Activated CD8-positive, alpha-beta memory T cell treated with anti-CD3 and anti-CD28 coated beads, Interleukin-2, amount 10 ng/mL, durations not matched to agents 7 days and 5 days (primary cell): ENCODE measurements around the gene FGFRL1. TPM values are rescaled to one million over a fixed set of nuclear protein-coding genes. Genes with fewer than 3 reads are reported as not detected.
A peak's percentile ranks its signal among the peaks of the same experiment; 100 is the strongest.
"Not testable (repeated sequence)": the region's sequence is repeated elsewhere in the genome, so short reads cannot be mapped to it uniquely, and the experiment has no call there.

ENCODE experiments used
- ATAC-seq: fragments of 150-1000 bp; cut with Tn5 transposase; one replicate; pipeline ENCODE4 v1.10.0; 2021; ENCODE audit warnings: moderate library complexity
- CTCF ChIA-PET: fragments of 350-600 bp; sonication (Branson Sonifier 250); formaldehyde crosslinking; loops from one replicate; lab custom pipeline; 2021; ENCODE audit warnings: antibody characterized with exemption; lab: Charles Lee
- DNase-seq: peaks from one replicate; pipeline ENCODE4 v3.0.0-alpha.2; 2020
- H3K27ac Mint-ChIP-seq: one replicate; pipeline ENCODE4 v1.8.0; 2021; ENCODE audit warnings: mild to moderate bottlenecking, mixed read lengths
- H3K27me3 Mint-ChIP-seq: one replicate; pipeline ENCODE4 v1.8.0; 2021; ENCODE audit warnings: mixed read lengths
- H3K36me3 Mint-ChIP-seq: one replicate; pipeline ENCODE4 v1.8.0; 2021; ENCODE audit warnings: mild to moderate bottlenecking, mixed read lengths
- H3K4me1 Mint-ChIP-seq: one replicate; pipeline ENCODE4 v1.8.0; 2021; ENCODE audit warnings: mixed read lengths
- H3K4me3 Mint-ChIP-seq: one replicate; pipeline ENCODE4 v1.8.0; 2021; ENCODE audit warnings: mild to moderate bottlenecking, moderate library complexity, mixed read lengths
- H3K9me3 Mint-ChIP-seq: one replicate; pipeline ENCODE4 v1.8.0; 2022; ENCODE audit warnings: low read depth, mixed read lengths
- total RNA-seq, 2 experiments: library from RNA; stranded (reverse); gene quantifications; one replicate each; pipeline ENCODE4 v1.2.3, GENCODE V29; 2021

FGFRL1 gene
- total RNA-seq, 2 experiments from 2014 or later: 8.4 to 9.3 TPM

GRCh38 chr4:1043651-1044468 lies 32.4 kb downstream of the FGFRL1 start:
- peaks cover 9% of the 10 kb centered on the region for H3K27me3 Mint-ChIP-seq
- H3K4me3 Mint-ChIP-seq: no peak overlapping the region
- DNase-seq (no peak), ATAC-seq (no peak)
- peaks cover 2% of the 10 kb centered on the region for H3K36me3 Mint-ChIP-seq
- H3K27ac Mint-ChIP-seq: no peak overlapping the region
- H3K9me3 Mint-ChIP-seq: no peaks in the 10 kb centered on the region
- H3K4me1 Mint-ChIP-seq: no peaks in the 10 kb centered on the region
- CTCF ChIA-PET: no interaction called here

DNA sequence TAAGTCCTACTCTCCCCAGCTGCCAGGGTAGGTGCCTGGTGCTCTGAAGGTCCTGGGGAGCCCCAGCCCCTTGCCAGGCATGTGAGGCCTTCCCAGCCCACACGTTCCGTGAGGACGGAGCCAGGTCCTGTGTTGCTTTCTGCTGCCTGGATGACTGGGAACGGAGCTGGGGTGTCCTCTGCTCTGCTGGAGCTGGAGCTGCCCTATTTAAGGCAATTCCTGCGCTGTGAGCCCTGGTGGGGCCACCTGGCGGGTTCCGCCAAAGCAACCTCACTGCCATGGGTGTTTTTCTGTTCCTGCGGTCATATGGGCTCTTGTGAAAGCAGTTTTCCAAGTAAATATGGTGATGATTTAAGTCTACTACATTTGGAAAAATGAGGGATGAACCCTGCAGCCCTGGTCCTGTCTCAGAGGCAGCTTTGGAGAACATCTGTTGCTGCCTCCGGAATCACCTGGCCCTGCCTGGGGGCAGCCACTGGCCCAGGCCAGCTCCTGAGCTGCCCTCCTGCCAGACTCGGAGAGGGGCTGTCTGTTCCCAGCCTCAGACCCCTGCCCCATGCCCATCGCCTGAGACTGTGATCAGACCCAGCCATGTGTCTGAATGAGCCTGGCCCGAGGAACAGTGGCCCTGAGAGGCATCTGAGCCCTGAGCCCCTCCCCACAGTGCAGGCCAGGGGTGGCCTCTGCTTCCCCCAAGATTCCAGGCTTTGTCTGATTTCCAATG lies 33.2 kb downstream of the FGFRL1 start:
- ATAC-seq: no peak
- H3K27me3 Mint-ChIP-seq: peaks cover 9% of the 10 kb centered on the region
- no peak overlapping the region for H3K27ac Mint-ChIP-seq
- no peak for DNase-seq
- peaks cover 2% of the 10 kb centered on the region for H3K36me3 Mint-ChIP-seq
- no peaks in the 10 kb centered on the region for H3K4me1 Mint-ChIP-seq
- H3K9me3 Mint-ChIP-seq: no peaks in the 10 kb centered on the region
- no peak overlapping the region for H3K4me3 Mint-ChIP-seq
- CTCF ChIA-PET: no interaction called here

DNA sequence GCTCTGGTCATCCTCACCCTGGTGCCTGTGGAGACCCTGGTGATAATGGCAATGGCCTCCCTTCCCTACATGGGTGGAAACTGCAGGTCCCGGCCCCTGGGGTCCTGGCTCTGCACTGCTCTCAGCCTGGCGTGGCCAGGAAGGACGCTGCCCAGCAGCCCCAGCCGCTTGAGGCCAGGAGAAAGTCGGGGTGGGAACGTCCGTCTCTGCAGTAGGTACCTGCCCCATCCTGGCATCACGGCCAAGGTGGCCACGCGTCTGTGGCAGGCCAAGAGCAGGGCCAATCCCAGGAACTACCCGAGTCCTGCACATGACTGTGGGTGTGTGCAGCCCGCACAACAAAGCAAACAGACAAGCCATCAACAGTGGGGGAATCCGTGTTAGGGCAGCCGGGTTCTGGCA lies 33.8 kb downstream of the FGFRL1 start:
- peaks cover 9% of the 10 kb centered on the region for H3K27me3 Mint-ChIP-seq
- H3K36me3 Mint-ChIP-seq: peaks cover 2% of the 10 kb centered on the region
- ATAC-seq: no peak
- no peaks in the 10 kb centered on the region for H3K4me1 Mint-ChIP-seq
- DNase-seq: no peak
- no peak overlapping the region for H3K4me3 Mint-ChIP-seq
- H3K27ac Mint-ChIP-seq: no peak overlapping the region
- CTCF ChIA-PET: no interaction called here
- no peaks in the 10 kb centered on the region for H3K9me3 Mint-ChIP-seq

- H3K27ac Mint-ChIP-seq: no peak overlapping the region
- no peaks in the 10 kb centered on the region for H3K9me3 Mint-ChIP-seq
- CTCF ChIA-PET: no interaction called here
- no peak for ATAC-seq
- no peaks in the 10 kb centered on the region for H3K4me1 Mint-ChIP-seq
- no peak overlapping the region for H3K4me3 Mint-ChIP-seq
- H3K36me3 Mint-ChIP-seq: peaks cover 2% of the 10 kb centered on the region
- DNase-seq: no peak
- H3K27me3 Mint-ChIP-seq: peaks cover 9% of the 10 kb centered on the region
Observed at GRCh38 chr4:1045595-1046201, 34.3 kb downstream of the FGFRL1 start.

DNA sequence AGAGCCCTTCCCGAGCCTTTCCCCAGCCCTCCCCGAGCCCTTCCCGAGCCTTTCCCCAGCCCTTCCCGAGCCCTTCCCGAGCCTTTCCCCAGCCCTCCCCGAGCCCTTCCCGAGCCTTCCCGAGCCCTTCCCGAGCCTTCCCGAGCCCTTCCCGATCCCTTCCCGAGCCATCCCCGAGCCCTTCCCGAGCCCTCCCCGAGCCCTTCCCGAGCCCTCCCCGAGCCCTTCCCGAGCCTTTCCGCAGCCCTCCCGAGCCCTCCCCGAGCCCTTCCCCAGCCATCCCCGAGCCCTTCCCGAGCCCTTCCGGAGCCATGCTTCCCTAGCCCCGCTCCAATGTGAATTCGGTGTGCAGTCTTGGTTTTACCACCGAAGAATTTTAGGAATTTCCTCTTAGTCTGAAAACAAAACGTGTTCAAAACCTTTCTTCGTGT lies 35.2 kb downstream of the FGFRL1 start:
- not testable (repeated sequence) for H3K36me3 Mint-ChIP-seq

DNA sequence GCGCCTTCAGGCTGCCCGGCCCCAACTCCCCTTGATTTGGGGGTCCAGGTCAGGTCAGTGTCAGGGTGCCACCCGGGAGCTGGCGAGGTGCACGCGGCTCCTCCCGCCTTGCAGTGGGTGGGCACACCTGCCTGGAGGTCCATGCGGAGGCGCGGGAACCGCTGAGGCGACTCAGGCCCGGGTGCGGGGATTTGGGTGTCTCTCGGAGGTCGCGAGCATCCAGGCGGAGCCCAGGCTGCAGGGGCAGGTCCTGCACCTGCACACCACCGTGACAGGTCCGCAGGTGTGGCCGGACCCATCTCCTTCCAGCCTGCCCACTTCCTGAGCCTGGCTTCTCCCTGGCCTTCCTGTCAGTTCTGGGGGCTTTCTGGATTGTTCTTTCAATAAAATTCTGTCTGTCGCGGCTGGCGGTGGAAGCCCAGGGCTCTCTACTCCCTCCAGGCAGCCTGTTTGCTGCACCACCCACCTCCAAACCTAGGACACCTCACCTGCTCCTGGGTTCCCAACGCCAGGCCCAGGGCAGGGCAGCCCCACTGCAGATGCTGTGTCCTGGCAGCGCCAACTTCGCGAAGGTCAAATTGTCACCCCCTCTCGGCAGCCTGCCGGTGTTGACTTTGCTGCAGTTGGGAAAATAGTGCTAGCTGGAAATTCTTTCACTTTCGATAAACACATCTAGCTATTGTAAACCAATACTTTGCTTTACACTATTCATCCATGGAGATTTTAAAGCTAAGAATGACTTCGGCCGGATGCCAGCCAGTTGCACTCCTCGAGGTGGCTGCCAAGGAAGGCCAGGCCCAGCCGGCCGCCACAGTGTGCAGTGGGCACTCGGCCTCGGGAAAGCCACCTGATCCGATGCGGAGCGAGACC lies 35.9 kb downstream of the FGFRL1 start:
- peaks cover 2% of the 10 kb centered on the region for H3K36me3 Mint-ChIP-seq
- H3K9me3 Mint-ChIP-seq: no peaks in the 10 kb centered on the region
- CTCF ChIA-PET: no interaction called here
- no peak overlapping the region for H3K27ac Mint-ChIP-seq
- ATAC-seq (peak; percentile 22), DNase-seq (no peak)
- no peaks in the 10 kb centered on the region for H3K4me1 Mint-ChIP-seq
- H3K4me3 Mint-ChIP-seq: no peak overlapping the region
- H3K27me3 Mint-ChIP-seq: peaks cover 9% of the 10 kb centered on the region

More for the DNA sequence above, 35.2 kb downstream of the FGFRL1 start:
- peak overlapping the region; percentile 54 for H3K27ac Mint-ChIP-seq
- H3K4me1 Mint-ChIP-seq, ATAC-seq, CTCF ChIA-PET, DNase-seq, H3K9me3 Mint-ChIP-seq, H3K4me3 Mint-ChIP-seq, H3K27me3 Mint-ChIP-seq: not testable (repeated sequence)

GRCh38 chr4:1047976-1048772 lies 36.7 kb downstream of the FGFRL1 start:
- H3K9me3 Mint-ChIP-seq: no peaks in the 10 kb centered on the region

DNA sequence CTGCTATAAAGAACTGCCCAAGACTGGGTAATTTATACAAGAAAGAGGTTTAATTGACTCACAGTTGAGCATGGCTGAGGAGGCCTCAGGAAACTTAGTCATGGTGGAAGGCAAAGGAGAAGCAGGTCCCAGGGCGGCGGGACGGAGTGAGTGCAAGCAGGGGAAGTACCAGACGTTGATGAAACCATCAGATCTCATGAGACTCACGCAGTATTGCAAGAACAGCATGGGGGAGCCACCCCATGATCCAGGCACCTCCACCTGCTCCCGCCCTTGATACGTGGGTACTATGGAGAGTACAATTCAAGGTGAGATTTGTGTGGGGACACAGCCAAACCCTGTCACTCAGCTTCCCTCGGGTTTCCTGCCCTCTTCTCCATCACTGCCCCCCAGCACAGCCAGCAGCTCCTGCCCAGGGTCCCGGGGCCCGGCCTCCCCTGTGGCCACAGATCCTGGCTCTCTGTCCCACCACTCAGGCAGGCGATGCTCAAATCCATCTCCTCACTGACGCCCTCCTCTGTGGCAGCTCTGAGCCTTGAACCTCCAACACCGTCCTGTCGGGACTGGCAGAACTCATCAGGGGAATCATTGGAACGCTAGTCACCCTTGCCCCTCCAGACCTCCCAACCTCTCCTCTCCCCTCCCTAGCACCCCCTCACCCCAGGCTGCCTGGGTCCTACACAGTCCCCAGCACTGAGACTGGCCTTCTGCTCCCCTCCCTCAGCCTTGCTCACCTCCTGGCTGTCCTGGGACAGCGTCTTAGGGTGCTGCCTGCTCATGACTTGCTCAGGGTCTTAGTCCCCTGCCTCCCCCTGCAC lies 37.6 kb downstream of the FGFRL1 start:
- Mint-ChIP-seq H3K36me3 (peaks cover 2% of the 10 kb centered on the region), H3K9me3 (no peaks in the 10 kb centered on the region), H3K27me3 (peaks cover 16% of the 10 kb centered on the region), H3K4me1 (no peaks in the 10 kb centered on the region), H3K4me3 (no peak overlapping the region), H3K27ac (no peak overlapping the region)
- CTCF ChIA-PET: interaction anchor here (1.1 kb wide), 1 partner anchor 23 kb away, joined by 3 read pairs; no protein-coding TSS in a partner anchor
- ATAC-seq: no peak
- no peak for DNase-seq

More at GRCh38 chr4:1047976-1048772, 36.7 kb downstream of the FGFRL1 start:
- Mint-ChIP-seq H3K4me1 (no peaks in the 10 kb centered on the region), H3K27ac (no peak overlapping the region), H3K27me3 (peaks cover 14% of the 10 kb centered on the region), H3K36me3 (peaks cover 2% of the 10 kb centered on the region), H3K4me3 (no peak overlapping the region)
- CTCF ChIA-PET: no interaction called here
- no peak for ATAC-seq
- no peak for DNase-seq

DNA sequence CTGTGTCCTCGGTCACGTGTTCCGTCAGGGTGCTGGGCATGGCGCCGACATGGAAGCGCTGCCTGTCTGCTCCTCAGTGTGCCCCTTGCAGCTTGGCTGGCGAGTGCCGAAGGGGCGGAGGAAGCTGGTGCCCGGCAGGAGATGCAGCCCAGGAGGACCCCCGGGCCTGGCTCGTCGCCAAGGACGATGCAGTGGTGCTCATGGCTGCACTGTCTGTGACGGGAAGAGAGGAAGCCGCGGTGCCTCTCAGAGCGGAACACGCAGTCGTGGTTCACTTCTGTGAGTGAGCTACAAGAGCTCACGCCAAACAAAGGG lies 38.1 kb downstream of the FGFRL1 start:
- no peaks in the 10 kb centered on the region for H3K4me1 Mint-ChIP-seq
- ATAC-seq (no peak), DNase-seq (no peak)
- H3K4me3 Mint-ChIP-seq: no peak overlapping the region
- H3K27me3 Mint-ChIP-seq: peaks cover 16% of the 10 kb centered on the region
- CTCF ChIA-PET: interaction anchor here (1.1 kb wide), 1 partner anchor 22 kb away, joined by 3 read pairs; no protein-coding TSS in a partner anchor
- H3K27ac Mint-ChIP-seq: no peak overlapping the region
- peaks cover 2% of the 10 kb centered on the region for H3K36me3 Mint-ChIP-seq
- no peaks in the 10 kb centered on the region for H3K9me3 Mint-ChIP-seq

GRCh38 chr4:1050486-1051213 lies 39.2 kb downstream of the FGFRL1 start:
- Mint-ChIP-seq H3K27me3 (peaks cover 15% of the 10 kb centered on the region), H3K4me1 (peaks cover 2% of the 10 kb centered on the region), H3K9me3 (no peaks in the 10 kb centered on the region), H3K27ac (no peak overlapping the region), H3K36me3 (peaks cover 2% of the 10 kb centered on the region), H3K4me3 (no peak overlapping the region)
- CTCF ChIA-PET: no interaction called here
- DNase-seq (no peak), ATAC-seq (no peak)

GRCh38 chr4:1051472-1051871 lies 40.0 kb downstream of the FGFRL1 start:
- CTCF ChIA-PET: no interaction called here
- Mint-ChIP-seq H3K36me3 (peaks cover 2% of the 10 kb centered on the region), H3K9me3 (no peaks in the 10 kb centered on the region), H3K27ac (no peak overlapping the region), H3K4me3 (no peak overlapping the region), H3K27me3 (peaks cover 20% of the 10 kb centered on the region), H3K4me1 (peaks cover 10% of the 10 kb centered on the region)
- DNase-seq (no peak), ATAC-seq (no peak)
